ENCODE data around the gene CHST11.

The CHST11 gene

GRCh38 chr12:104809706-104810385 is 353.1 kb downstream of the CHST11 start:
- DNase-seq (ENCODE audit: low spot score), result no peak

All from globus pallidus (tissue), 1 donor.